A549 (cell line): Measurements from ENCODE around the gene UNC13B. TPM values are rescaled to one million over a fixed set of nuclear protein-coding genes. Genes with fewer than 3 reads are reported as not detected.

Source experiments
- ATAC-seq, 2 experiments: fragments of 200-7000 bp in 1 of 2; fragments of >200 bp in 1 of 2; cut with Nextera tagmentation in 1 of 2; cut with Tn5 transposase in 1 of 2; 3 replicates each; pipeline versions ENCODE4 v1.8.0 to v1.9.1; 2018 to 2020; ENCODE audit warnings: mild to moderate bottlenecking in 1 of 2, moderate library complexity in 1 of 2
- CTCF ChIA-PET: fragments of 300-600 bp; sonication (Branson Sonifier 250); formaldehyde crosslinking; extraction: SDS; loops from one replicate; lab custom pipeline; 2021; ENCODE audit warnings: antibody characterized with exemption, inconsistent platforms; lab: Yijun Ruan, JAX
- POLR2A ChIA-PET: fragments of 350-600 bp; formaldehyde crosslinking; extraction: SDS; loops from one replicate; lab custom pipeline; 2021; ENCODE audit warnings: antibody characterized with exemption, inconsistent platforms; lab: Yijun Ruan, JAX
- DNase-seq, 2 experiments: peaks; one replicate each; pipeline versions ENCODE4 v3.0.0 to v3.0.0-alpha.2; 2011 to 2016; ENCODE audit warnings: low read depth in 1 of 2, low spot score in 1 of 2
- FAIRE-seq: peaks from 2 replicates; lab custom pipeline; 2011; peaks lifted over from hg19 to GRCh38; lab: Jason Lieb, UNC
- H3K27ac ChIP-seq, 2 experiments: fragments of >200 bp; sonication (Bioruptor Twin); formaldehyde crosslinking; 3 replicates each; pipeline ENCODE4 v1.5.1; 2016 to 2017
- H3K4me1 ChIP-seq: fragments of >200 bp; sonication (Bioruptor Twin); formaldehyde crosslinking; 3 replicates; pipeline ENCODE4 v1.6.1; 2016
- H3K4me2 ChIP-seq: fragments of >200 bp; sonication (Bioruptor Twin); formaldehyde crosslinking; 3 replicates; pipeline ENCODE4 v1.6.1; 2016
- H3K4me3 ChIP-seq: fragments of >200 bp; sonication (Bioruptor Twin); formaldehyde crosslinking; 3 replicates; pipeline ENCODE4 v1.5.1; 2016
- H3K9me3 ChIP-seq: fragments of >200 bp; sonication (Bioruptor Twin); formaldehyde crosslinking; 3 replicates; pipeline ENCODE4 v1.6.1; 2016
- BHLHE40 ChIP-seq: IDR thresholded peaks from 2 replicates; pipeline ENCODE4 v1.6.1; 2012; ENCODE audit warnings: low read depth, low read length, inconsistent platforms
- CEBPB ChIP-seq, 2 experiments: fragments of >200 bp in 1 of 2; sonication (Bioruptor Twin) in 1 of 2; formaldehyde crosslinking in 1 of 2; IDR thresholded peaks; 2 replicates each; pipeline ENCODE4 v1.6.1; 2012 to 2016
- CHD2 ChIP-seq: fragments of 150-350 bp; IDR thresholded peaks from 2 replicates; pipeline ENCODE4 v1.6.1; 2014; ENCODE audit warnings: low read length; ENCODE audit not compliant: partially characterized antibody
- CHD4 ChIP-seq: fragments of 200-600 bp; sonication (generic); IDR thresholded peaks from 2 replicates; pipeline ENCODE4 v1.6.1; 2016; ENCODE audit warnings: antibody characterized with exemption, mild to moderate bottlenecking, borderline replicate concordance
- E2F6 ChIP-seq: IDR thresholded peaks from 2 replicates; pipeline ENCODE4 v1.6.1; 2012; ENCODE audit warnings: low read depth, borderline replicate concordance
- EHF ChIP-seq: fragments of 250-450 bp; sonication (Bioruptor Pico); IDR thresholded peaks from 2 replicates; pipeline ENCODE4 v1.5.0; 2020; ENCODE audit warnings: mild to moderate bottlenecking
- EP300 ChIP-seq, 2 experiments: fragments of >200 bp; sonication (Bioruptor Twin); formaldehyde crosslinking; IDR thresholded peaks; 2 replicates in 1 of 2; 3 replicates in 1 of 2; pipeline ENCODE4 v1.6.1; 2016 to 2017
- ESRRA ChIP-seq: fragments of 150-350 bp; IDR thresholded peaks from 2 replicates; pipeline ENCODE4 v1.6.1; 2014; ENCODE audit warnings: mild to moderate bottlenecking, low read length, borderline replicate concordance
- FOSB ChIP-seq: fragments of 250-450 bp; sonication (Bioruptor Pico); IDR thresholded peaks from 2 replicates; pipeline ENCODE4 v1.5.0; 2020; ENCODE audit warnings: mild to moderate bottlenecking, moderate library complexity
- FOSL2 ChIP-seq, 2 experiments: fragments of 450-650 bp in 1 of 2; fragments of >200 bp in 1 of 2; sonication (Bioruptor Twin) in 1 of 2; formaldehyde crosslinking; IDR thresholded peaks; 2 replicates each; pipeline versions ENCODE4 v1.5.0 to v1.6.1; 2016 to 2020; ENCODE audit warnings: mild to moderate bottlenecking in 1 of 2, moderate library complexity in 1 of 2
- GATA3 ChIP-seq: IDR thresholded peaks from 2 replicates; pipeline ENCODE4 v1.6.1; 2012; ENCODE audit warnings: borderline replicate concordance
- HOXB5 ChIP-seq: fragments of 250-450 bp; sonication (Bioruptor Pico); IDR thresholded peaks from 2 replicates; pipeline ENCODE4 v1.5.0; 2020; ENCODE audit warnings: mild to moderate bottlenecking, moderate library complexity
- KDM5A ChIP-seq: fragments of 200-600 bp; sonication (generic); IDR thresholded peaks from 2 replicates; pipeline ENCODE4 v1.6.1; 2016; ENCODE audit warnings: antibody characterized with exemption, mild to moderate bottlenecking
- MAFK ChIP-seq: fragments of 450-650 bp; IDR thresholded peaks from 2 replicates; pipeline ENCODE4 v1.6.1; 2014; ENCODE audit not compliant: partially characterized antibody
- MYC ChIP-seq: IDR thresholded peaks from 2 replicates; pipeline ENCODE4 v1.6.1; 2012; ENCODE audit warnings: mild to moderate bottlenecking, inconsistent platforms, low read length, improper control_type of control experiment, borderline replicate concordance
- NR3C1 ChIP-seq: fragments of >200 bp; sonication (Bioruptor Twin); formaldehyde crosslinking; IDR thresholded peaks from 3 replicates; pipeline ENCODE4 v1.6.1; 2017
- PHF8 ChIP-seq: fragments of 200-600 bp; sonication (generic); IDR thresholded peaks from 2 replicates; pipeline ENCODE4 v1.6.1; 2016; ENCODE audit warnings: low read depth, mild to moderate bottlenecking, antibody characterized with exemption, moderate library complexity, borderline replicate concordance
- POLR2A ChIP-seq: IDR thresholded peaks from 2 replicates; pipeline ENCODE4 v1.6.1; 2012; ENCODE audit warnings: mild to moderate bottlenecking, low read length
- RARB ChIP-seq: fragments of 250-450 bp; sonication (Bioruptor Pico); IDR thresholded peaks from 2 replicates; pipeline ENCODE4 v1.8.0; 2021; ENCODE audit warnings: mild to moderate bottlenecking, moderate library complexity
- RNF2 ChIP-seq: fragments of 200-600 bp; sonication (generic); IDR thresholded peaks from 2 replicates; pipeline ENCODE4 v1.6.1; 2016; ENCODE audit warnings: low read depth, mild to moderate bottlenecking, antibody characterized with exemption, moderate library complexity, borderline replicate concordance
- SMC3 ChIP-seq: fragments of >200 bp; sonication (Bioruptor Twin); formaldehyde crosslinking; IDR thresholded peaks from 3 replicates; pipeline ENCODE4 v1.6.1; 2018; ENCODE audit warnings: inconsistent platforms
- ZC3H11A ChIP-seq: fragments of 450-650 bp; IDR thresholded peaks from 2 replicates; pipeline ENCODE4 v1.6.1; 2014; ENCODE audit warnings: antibody characterized with exemption, mild to moderate bottlenecking
- ZSCAN20 ChIP-seq: fragments of 250-450 bp; sonication (Bioruptor Pico); IDR thresholded peaks from 2 replicates; pipeline ENCODE4 v1.8.0; 2022; ENCODE audit warnings: mild to moderate bottlenecking, moderate library complexity
- WGBS: methylation state at CpG from one replicate; pipeline ENCODE4 v1.1.6; 2017; ENCODE audit errors: missing lambda C conversion rate; 5-methylcytosine and 5-hydroxymethylcytosine counted together
- polyA plus RNA-seq, 4 experiments: library from polyadenylated mRNA; depleted of rRNA in 3 of 4; stranded (reverse); fragments of >200 nt; fragmentation: RNase III in 1 of 4; extraction: RNeasy Plus Mini Kit Qiagen cat#74134 plus additional on column Dnase treatment in 1 of 4; gene quantifications; 2 replicates in 3 of 4; 3 replicates in 1 of 4; pipeline ENCODE4 v1.2.3, GENCODE V29; 2011 to 2017
- TF ChIP-seq, protein P1 (sequence below): fragments of >200 bp; sonication (Bioruptor Twin); formaldehyde crosslinking; IDR thresholded peaks from 3 replicates; pipeline ENCODE4 v1.5.1; 2016
- TF ChIP-seq, protein P2 (sequence below): IDR thresholded peaks from 2 replicates; pipeline ENCODE4 v1.6.1; 2012
- TF ChIP-seq, protein P3 (sequence below): fragments of 150-350 bp; IDR thresholded peaks from 2 replicates; pipeline ENCODE4 v1.6.1; 2014; ENCODE audit warnings: low read depth, mild to moderate bottlenecking, low read length
- TF ChIP-seq, protein P4 (sequence below): fragments of 250-450 bp; sonication (Bioruptor Pico); IDR thresholded peaks from 2 replicates; pipeline ENCODE4 v1.5.0; 2020; ENCODE audit warnings: low read depth, mild to moderate bottlenecking, moderate library complexity

Gene UNC13B
- polyA plus RNA-seq, 2 of the 4 experiments (the other 2 are of a cell fraction), result 9.9 to 17.8 TPM

DNA sequence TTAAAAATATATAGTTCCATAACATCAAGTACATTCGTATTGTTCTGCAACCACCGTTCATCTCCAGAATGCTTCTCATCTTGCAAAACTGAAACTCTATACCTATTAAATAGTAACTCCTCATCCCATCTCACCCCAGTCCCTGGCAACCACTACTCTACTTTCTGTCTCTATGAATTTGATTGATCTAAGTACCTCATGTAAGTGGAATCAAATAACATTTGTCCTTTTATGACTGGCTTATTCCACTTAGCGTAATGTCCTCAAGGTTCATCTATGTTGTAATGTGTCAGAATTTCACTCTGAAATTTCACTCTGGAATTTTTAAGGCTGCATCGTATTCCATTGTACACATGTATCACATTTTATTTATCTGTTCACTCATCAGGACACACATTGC, 196.0 kb downstream of the UNC13B start:
- TF ChIP-seq EHF (CRISPR knock-in tag) (no peak), FOSL2 (IDR thresholded peaks at IDR 0.05) (no peak), FOSL2 (CRISPR knock-in tag; IDR thresholded peaks at IDR 0.05) (no peak), ZSCAN20 (CRISPR knock-in tag) (no peak), SMC3 (no peak), EP300 (IDR thresholded peaks at IDR 0.05) (no peak), FOSB (CRISPR knock-in tag) (no peak), HOXB5 (no peak), BHLHE40 (no peak), GATA3 (no peak), RARB (CRISPR knock-in tag) (no peak), E2F6 (no peak)
- TF ChIP-seq, protein P1, sequence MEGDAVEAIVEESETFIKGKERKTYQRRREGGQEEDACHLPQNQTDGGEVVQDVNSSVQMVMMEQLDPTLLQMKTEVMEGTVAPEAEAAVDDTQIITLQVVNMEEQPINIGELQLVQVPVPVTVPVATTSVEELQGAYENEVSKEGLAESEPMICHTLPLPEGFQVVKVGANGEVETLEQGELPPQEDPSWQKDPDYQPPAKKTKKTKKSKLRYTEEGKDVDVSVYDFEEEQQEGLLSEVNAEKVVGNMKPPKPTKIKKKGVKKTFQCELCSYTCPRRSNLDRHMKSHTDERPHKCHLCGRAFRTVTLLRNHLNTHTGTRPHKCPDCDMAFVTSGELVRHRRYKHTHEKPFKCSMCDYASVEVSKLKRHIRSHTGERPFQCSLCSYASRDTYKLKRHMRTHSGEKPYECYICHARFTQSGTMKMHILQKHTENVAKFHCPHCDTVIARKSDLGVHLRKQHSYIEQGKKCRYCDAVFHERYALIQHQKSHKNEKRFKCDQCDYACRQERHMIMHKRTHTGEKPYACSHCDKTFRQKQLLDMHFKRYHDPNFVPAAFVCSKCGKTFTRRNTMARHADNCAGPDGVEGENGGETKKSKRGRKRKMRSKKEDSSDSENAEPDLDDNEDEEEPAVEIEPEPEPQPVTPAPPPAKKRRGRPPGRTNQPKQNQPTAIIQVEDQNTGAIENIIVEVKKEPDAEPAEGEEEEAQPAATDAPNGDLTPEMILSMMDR, result no peak
- TF ChIP-seq, protein P2, sequence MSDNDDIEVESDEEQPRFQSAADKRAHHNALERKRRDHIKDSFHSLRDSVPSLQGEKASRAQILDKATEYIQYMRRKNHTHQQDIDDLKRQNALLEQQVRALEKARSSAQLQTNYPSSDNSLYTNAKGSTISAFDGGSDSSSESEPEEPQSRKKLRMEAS, result no peak
- TF ChIP-seq, protein P3, sequence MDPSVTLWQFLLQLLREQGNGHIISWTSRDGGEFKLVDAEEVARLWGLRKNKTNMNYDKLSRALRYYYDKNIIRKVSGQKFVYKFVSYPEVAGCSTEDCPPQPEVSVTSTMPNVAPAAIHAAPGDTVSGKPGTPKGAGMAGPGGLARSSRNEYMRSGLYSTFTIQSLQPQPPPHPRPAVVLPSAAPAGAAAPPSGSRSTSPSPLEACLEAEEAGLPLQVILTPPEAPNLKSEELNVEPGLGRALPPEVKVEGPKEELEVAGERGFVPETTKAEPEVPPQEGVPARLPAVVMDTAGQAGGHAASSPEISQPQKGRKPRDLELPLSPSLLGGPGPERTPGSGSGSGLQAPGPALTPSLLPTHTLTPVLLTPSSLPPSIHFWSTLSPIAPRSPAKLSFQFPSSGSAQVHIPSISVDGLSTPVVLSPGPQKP, result no peak
- Histone ChIP-seq H3K4me2 (no peak overlapping the region), H3K4me1 (no peaks in the 10 kb centered on the region), H3K27ac (no peak overlapping the region), H3K4me3 (no peak overlapping the region), H3K9me3 (no peaks in the 10 kb centered on the region)
- WGBS, result 94% methylated on average over 4 of the region's 4 CpGs
- no peak for DNase-seq
- ChIA-PET CTCF (interaction anchor here (0.7 kb wide), 1 partner anchor 44 kb away, joined by 3 read pairs; no protein-coding TSS in a partner anchor), POLR2A (no interaction called here)
- FAIRE-seq, result no peak
- ATAC-seq, result no peak

- no peak for FAIRE-seq
- POLR2A ChIA-PET, result no interaction called here
- Histone ChIP-seq H3K4me3 (no peak overlapping the region), H3K27ac (no peak overlapping the region), H3K9me3 (no peaks in the 10 kb centered on the region), H3K4me2 (no peak overlapping the region), H3K4me1 (peaks cover 4% of the 10 kb centered on the region; the same call in 1 of the 3 replicates)
- 87% methylated on average over 3 of the region's 3 CpGs for WGBS
- ATAC-seq, result no peak
- CTCF ChIA-PET, result interaction anchor here (1.1 kb wide), 1 partner anchor 20 kb away, joined by 4 read pairs; no protein-coding TSS in a partner anchor
- no peak for TF ChIP-seq E2F6
- TF ChIP-seq, protein P4, sequence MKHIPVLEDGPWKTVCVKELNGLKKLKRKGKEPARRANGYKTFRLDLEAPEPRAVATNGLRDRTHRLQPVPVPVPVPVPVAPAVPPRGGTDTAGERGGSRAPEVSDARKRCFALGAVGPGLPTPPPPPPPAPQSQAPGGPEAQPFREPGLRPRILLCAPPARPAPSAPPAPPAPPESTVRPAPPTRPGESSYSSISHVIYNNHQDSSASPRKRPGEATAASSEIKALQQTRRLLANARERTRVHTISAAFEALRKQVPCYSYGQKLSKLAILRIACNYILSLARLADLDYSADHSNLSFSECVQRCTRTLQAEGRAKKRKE, result no peak
- no peak for TF ChIP-seq PHF8
- no peak for TF ChIP-seq CEBPB (IDR thresholded peaks at IDR 0.05)
- no peak for TF ChIP-seq RNF2
- no peak for TF ChIP-seq CHD4
- no peak for TF ChIP-seq MAFK
- TF ChIP-seq CHD2, result no peak
- no peak for TF ChIP-seq MYC
- no peak for TF ChIP-seq POLR2A
- no peak for TF ChIP-seq ZC3H11A
- TF ChIP-seq, protein P3, result no peak
- TF ChIP-seq ESRRA, result no peak
- TF ChIP-seq KDM5A, result no peak
- TF ChIP-seq BHLHE40, result no peak
- no peak for TF ChIP-seq NR3C1
- DNase-seq, result no peak
These were observed 203.2 kb downstream of the UNC13B start for GRCh38 chr9:35364817-35365585.
